ENCODE measurements around the gene ORMDL1.

The ORMDL1 gene, protein sequence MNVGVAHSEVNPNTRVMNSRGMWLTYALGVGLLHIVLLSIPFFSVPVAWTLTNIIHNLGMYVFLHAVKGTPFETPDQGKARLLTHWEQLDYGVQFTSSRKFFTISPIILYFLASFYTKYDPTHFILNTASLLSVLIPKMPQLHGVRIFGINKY

DNA sequence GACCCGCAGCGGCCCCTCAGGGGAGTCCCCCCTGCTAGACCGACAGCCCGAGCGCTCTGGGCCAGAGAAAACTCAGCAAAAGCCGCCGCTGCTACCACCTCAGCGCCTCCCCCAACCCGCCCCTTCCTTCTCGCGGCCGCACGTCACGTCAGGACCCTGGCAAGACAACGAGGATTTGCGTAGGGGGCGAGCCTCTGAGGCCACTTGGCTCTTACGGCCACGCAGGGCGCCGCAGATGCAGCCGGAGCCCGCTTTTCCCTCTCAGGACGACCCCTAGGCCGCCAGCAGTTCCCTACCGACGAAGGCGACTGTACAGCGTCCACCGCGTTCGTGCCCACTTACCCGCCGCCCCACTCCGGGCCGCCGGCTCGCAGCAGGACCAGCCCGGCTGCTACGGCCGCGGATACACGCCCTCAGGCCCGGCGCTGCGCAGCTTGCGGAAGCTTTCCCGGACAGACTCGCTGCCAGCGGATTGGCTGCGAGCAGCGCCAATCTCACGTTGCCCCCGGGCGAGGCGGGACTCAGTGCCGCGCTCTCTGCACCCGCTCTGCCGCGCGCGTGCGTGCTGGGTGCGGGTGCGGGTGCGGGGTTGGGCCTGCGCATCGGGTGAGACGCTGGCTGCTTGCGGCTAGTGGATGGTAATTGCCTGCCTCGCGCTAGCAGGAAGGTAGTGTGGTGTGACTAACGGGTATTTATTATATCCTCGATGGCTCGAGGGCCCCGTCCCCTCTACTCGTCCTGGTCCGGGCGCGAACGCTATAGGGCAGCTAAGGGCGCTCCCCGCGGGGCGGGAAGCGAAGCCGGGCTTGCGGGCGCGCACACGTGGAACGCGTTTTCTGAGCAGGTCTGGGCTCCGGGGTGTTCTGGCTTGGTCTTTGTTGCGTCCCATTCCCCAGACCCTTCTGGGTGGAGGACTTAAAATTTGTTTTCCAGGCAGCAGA is at the start of gene ORMDL1, which contains the start of gene PMS1:
Gene ORMDL1 (minus strand): TSS at position 413 of the 941 bp plus-strand sequence. CDS start 1,744 bp downstream, outside the sequence.
Gene PMS1 (plus strand): TSS at position 524 of the 941 bp plus-strand sequence. CDS start 7,360 bp downstream, outside the sequence.
- DNase-seq (ENCODE audit: low read depth in 4 of 4, low spot score in 1 of 4) = peak; percentile 81 to 91 (median 88)

DNA sequence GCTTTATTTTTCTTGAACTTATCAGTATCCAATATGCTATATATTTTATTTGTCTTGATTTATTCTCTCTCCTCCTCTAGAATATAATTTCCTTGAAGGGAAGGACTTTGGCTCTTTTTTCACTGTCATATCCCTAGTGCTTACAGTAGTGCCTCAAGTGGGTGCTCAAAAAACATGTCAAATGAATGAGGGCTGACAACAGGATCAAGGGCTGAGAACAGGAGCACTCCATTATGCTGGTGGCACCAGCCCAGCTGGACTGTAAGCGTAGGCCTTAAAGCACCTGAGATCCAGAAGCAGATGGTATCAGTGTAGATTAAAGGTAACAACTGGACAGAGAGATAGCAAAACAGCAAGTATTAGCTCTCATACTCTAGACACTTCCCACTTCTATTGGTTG is 46.4 kb upstream of the ORMDL1 start:
- DNase-seq (ENCODE audit: low read depth in 4 of 4, low spot score in 1 of 4) = no peak

DNA sequence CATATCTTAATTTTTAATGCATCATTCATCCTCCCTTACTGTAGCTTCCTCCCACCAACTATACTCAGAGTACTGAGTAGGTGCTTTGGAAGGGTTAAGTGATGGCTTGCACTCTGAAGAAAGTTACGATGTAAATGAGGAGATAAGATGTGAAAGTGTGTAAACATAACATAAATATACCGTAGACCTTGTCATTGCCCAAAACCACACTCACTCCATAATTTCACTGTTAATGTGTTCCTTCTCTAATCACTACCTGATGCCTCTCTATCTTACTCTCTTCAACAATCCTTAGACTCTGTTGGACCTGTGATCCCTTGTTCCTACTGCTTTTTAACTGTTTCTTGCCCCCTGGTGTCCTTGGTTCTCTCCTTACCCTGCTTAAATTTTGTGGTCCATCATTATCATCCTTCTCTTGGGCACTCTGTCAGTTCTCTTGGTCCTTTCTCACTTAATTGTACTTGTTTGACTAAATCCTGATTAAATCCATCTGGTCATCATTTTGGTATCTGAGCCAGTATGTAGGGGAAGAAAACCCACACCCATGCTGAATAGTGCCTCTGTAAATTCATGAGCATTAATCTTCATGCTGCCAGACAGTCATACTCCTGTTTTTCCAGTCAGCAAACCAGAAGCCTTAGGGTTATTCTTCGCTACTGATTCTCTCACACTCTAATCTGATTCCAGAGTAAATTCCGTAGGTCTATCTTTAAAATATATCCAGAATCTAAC is 45.1 kb upstream of the ORMDL1 start:
- DNase-seq (ENCODE audit: low read depth in 4 of 4, low spot score in 1 of 4) = no peak

DNA sequence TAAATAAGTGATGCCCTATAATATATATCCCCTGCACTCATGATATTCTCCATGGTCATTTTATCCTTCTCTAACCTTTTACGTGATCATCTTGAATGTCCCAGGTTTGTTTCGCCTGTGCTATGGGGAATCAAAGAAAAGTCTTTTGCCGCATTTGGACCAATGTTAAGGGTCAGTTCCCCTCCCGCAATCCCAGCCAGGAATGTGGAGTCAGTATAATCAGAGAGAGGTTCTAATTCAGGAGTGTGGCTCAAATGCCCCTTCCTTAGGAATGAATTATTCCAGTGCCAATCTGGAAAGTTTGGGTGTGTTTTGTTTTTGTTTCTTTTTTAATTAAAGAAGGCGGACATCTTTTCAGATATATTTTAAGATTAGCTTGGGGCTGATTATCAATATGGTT is 41.9 kb upstream of the ORMDL1 start:
- DNase-seq (ENCODE audit: low read depth in 4 of 4, low spot score in 1 of 4) = no peak

DNA sequence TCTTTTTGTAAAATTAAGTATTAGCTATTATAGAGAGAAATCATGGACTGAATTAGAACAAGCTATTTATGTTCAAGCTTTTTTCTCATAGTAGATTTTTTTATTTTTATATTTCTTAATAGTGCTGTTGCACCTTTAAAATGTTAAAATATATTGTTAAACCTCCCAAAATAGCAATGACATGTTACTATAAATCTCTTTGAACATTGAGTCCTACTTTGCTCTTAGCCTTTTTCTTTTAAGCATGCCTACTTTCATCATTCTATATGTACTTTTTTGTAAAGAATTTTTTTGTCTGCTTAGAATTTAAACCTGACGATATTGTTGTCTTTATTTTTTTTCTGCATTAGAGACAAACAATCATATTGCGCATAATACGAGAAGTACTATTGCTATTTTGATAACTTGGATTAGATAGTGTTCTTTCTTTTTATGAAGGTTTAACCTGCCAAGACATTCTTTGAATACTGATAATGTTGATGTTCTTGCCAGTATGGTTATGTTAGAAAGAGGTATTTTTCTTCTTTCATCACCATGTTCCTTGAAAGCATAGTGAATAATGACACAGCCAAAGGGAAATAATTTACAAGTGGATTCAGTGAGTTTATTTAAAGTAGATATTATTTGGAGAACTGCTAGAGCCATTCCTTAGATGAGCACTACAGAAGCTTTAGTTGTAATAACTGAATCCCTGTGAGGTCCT is 40.7 kb upstream of the ORMDL1 start:
- no peak for DNase-seq (ENCODE audit: low read depth in 4 of 4, low spot score in 1 of 4)

DNA sequence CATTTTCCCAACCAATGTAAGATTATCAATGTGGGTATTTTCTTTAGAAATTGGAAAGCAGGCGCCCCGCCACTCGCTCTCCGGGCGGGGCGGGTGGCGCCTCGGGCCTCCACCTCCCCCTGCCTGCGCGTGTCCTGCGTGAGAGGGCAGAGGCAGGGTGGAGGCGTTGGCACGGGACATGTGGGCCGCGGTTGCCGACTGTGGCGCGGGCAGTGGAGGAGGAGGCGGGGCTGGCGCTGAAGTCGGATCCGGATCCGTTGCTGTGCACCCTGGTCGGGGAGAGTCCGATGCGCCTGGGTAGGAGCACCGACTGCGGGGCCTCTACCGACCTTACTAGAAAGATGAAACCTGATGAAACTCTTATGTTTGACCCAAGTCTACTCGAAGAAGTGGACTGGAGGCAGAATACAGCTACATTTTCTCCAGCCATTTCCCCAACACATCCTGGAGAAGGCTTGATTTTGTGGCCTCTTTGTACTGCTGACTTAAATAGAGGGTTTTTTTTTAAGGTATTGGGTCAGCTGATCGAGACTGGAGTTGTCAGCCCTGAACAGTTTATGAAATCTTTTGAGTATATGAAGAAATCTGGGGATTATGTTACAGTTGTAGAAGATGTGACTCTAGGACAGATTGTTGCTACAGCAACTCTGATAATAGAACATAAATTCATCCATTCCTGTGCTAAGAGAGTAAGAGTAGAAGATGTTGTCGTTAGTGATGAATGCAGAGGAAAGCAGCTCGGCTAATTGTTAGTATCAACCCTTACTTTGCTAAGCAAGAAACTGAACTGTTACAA is 38.0 kb upstream of the ORMDL1 start:
- no peak for DNase-seq (ENCODE audit: low read depth in 4 of 4, low spot score in 1 of 4)

DNA sequence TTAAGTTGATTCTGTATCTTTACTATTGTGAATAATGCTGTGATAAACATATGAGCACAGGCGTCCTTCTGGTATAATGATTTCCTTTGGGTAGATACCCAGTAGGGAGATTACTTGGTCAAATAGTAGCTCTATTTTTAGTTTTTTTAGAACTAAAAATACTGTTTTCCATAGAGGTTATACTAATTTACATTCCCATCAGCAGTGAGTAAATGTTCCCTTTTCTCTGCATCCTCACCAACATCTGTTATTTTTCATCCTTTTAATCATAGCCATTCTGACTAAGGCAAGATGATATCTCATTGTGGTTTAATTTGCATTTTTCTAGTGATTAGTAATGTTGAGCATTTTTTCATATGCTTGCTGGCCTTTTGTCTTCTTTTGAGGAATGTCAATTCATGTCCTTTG is 35.2 kb upstream of the ORMDL1 start:
- no peak for DNase-seq (ENCODE audit: low read depth in 4 of 4, low spot score in 1 of 4)

DNA sequence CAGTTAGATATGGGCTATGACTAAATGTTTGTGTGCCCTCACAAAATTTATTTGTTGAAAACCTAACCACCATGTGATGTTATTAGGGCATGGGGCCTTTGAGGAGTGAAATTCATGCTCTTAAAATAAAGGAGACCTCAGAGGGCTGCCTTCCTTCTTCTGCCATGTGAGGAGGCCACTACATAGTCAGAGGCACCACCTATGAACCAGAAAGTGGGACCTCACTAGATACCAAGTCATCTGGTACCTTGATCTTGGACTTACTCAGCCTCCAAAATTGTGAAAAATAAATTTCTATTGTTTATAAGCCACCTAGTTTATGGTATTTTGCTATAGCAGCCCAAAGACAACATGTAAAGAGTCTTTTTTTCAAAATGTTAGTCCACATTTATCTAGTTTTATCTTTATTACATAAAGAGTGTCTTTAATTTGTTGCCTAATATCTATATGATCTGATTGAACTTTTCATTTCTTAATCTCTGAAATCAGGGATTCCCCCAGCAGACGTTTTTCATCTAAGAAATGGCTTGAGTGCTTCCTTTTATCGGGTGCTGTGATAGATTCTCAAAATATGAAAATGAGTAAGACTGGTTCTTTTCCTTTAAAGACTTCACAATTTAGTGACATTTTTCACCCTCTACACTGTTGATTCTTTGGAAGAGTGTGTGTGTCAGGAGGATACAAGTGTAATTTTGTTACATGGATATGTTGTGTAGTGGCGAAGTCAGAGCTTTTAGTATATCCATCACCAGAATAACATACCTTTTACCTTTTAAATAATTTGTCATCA is 34.3 kb upstream of the ORMDL1 start:
- DNase-seq (ENCODE audit: low read depth in 4 of 4, low spot score in 1 of 4) = no peak

DNA sequence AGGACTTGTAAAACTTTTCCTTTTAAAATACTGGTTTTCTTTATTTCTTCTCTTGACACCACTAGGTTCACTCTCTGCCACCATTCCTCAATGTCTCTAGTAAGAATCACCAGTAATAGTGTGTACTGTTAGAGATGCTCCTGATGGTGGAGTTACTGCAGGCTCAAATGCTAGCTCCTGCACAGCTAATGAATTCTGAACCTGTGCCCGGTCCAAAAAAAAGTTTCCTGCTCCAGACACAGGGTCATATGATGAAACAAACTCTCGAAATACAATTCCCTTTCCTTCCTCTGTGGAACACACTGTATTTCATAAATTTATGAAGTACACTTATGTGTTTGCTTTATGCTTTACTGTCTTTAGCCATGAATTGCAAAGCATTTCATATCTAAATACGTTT is 19.3 kb upstream of the ORMDL1 start:
- no peak for DNase-seq (ENCODE audit: low read depth in 4 of 4, low spot score in 1 of 4)

DNA sequence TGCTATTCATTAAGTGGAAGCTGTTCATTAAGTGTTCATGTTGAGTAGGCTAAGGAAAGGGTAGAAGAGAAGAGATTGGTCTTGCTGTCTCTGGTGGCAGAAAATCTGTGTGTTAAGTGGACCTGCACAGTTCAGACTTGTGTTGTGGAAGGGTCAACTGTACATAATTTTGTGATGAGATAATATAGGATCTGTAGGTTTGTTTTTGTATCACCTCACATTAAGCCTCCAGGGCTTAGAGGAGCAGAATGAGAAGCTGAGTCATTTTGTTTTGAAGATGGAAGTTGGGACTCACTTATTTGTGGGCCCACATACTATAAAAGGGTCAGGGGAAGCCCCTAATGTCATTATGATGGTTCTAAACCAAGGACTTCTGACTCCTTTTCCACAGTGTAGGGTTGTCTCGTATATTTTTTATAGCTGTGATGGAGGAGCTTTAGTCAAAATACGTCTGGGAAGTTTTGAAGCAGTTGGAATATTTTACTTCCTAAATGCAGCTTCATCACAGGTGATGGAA is 18.3 kb upstream of the ORMDL1 start:
- DNase-seq (ENCODE audit: low read depth in 4 of 4, low spot score in 1 of 4) = no peak

DNA sequence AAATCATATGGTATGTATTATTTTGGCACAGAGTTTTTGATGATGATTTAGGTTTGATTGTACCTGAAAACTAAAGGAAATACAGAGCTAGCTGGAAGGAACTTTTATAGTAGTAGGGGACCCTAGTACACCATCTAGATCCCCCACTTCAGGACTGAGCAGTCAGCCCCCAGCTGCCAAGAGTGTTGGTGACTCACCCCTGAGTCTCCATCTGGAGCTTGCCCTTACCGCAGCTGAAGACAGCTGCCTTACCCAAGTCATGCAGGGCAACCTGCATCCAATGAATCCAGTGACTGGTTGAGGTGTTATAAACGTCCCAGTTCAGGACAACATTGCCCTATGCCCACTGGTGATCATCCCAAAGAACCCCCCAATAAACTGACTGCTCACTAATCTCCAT is 15.4 kb upstream of the ORMDL1 start:
- DNase-seq (ENCODE audit: low read depth in 4 of 4, low spot score in 1 of 4) = no peak

DNA sequence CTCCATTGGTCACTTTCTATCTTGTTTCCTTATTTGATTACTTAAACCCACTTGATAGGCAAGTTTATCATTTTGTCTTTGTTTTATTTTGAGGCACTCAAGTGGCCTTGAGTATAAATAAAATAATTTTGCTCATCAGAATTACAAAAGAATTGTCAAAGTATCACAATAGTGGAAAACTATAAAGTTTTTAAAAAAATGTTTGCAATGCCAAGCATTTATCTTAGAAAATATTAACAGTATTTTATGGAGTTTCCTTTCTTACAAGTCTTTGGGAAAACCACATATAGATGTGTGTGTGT is 14.8 kb upstream of the ORMDL1 start:
- DNase-seq (ENCODE audit: low read depth in 4 of 4, low spot score in 1 of 4) = no peak

DNA sequence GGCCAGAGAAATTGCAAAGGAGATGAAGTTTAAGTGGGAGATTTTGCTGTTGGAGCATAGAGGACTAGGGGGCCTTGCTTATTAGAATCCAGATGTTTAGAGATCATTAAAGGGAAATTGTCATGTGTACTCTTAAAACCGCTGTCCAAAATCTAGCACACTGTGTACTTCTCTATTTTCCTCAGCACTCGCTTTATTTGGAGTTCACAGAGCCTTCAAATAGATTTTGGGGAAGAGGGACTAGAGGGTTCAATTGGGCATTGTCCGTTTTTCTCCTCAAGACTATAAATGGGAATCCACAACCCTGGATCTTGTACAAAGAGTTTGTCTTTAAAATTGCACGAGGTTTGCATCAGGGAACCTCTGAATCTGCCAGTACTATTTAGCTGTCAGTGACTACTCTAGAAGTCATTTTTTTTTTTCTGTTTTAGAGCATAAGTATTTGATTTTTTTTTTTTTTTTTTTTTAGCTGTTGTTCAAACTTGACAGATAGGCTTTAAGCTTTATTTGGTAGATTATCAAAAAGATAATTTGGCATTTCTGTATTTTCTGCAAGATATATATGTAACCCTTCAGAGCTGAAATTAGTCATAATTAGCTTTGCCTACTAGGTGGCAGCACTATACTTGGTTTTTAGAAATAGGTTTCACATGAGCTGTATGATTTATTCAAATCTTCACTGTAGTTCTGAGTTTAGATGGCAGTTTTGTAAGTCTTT is 14.3 kb upstream of the ORMDL1 start:
- no peak for DNase-seq (ENCODE audit: low read depth in 4 of 4, low spot score in 1 of 4)

DNA sequence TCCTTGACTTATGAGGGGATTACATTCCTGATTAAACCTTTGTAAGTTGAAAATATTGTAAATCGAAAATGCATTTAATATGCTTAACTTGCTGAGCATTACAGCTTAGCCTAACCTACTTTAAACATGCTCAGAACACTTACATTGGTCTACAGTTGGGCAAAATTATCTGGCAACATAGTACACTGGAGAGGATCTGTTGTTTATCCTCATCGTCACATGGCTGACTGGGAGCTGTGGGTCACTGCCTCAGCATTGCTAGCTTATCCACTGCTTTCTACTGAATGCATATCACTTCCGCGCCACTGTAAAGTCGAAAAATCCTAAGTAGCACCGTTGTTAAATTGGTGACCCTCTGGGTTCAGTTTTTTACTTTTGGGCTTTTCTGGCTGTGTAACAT is 13.8 kb upstream of the ORMDL1 start:
- DNase-seq (ENCODE audit: low read depth in 4 of 4, low spot score in 1 of 4) = no peak

DNA sequence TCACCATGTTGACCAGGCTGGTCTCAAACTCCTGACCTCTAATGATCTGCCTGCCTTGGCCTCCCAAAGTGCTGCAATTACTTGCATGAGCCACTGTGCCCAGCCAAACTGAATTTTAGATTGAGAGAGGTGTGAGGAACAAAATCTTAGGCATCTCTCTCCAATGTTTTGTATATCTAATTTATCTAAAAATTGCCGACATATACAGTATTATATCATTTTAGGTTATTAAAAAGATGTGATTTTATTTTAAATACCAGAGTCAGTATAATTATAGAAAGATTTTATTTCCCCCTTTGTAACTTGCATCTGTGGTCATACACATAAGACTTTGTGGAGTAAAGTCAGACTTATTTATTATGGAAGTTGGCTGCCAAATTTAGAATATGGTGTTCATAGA is 10.2 kb upstream of the ORMDL1 start:
- no peak for DNase-seq (ENCODE audit: low read depth in 4 of 4, low spot score in 1 of 4)

DNA sequence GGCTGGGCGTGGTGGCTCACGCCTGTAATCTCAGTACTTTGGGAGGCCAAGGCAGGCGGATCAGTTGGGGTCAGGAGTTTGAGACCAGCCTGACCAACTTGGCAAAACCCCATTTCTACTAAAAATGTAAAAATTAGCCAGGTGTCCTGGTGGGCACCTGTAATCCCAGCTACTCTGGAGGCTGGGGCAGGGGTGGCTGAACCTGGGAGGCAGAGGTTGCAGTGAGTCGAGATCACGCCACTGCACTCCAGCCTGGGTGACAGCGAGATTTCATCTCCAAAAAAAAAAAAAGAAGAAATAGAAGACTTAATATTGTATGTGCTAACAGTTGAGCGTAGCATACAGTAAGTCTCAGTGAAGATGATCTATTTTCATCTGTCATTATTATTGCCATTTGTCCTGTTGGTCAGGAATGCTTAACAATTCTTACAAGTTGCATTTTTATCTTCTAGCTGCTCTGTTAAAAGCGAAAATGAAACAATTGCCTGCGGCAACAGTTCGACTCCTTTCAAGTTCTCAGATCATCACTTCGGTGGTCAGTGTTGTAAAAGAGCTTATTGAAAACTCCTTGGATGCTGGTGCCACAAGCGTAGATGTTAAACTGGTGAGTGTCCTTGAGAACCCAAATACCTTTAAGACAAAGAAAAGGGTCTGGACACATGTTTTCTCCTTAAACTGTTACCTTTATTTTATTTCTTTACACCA is 7.4 kb upstream of the ORMDL1 start:
- DNase-seq (ENCODE audit: low read depth in 4 of 4, low spot score in 1 of 4) = no peak

DNA sequence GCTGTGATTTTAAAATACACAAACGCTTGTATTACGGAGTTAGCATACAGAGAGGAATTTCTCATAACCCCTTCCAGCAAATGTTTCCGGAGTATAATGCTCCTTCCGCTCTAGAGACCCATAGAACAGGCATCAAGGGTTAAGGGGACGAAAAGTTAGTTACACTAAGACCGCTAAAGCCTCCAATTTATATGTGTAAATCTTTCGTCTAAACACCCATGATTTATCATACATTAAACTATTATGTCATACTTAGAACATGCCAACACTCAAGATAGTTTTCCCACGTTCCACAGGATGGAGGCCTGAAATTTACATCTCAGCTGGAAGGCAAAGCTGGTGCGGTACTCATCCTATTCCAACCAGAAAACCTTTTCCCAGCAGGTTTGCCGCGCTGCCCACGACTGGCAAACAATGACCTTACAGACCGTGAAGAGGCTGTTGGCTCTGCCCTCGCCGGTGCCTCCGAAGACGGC is 650 bp downstream of the ORMDL1 start:
- no peak for DNase-seq (ENCODE audit: low read depth in 4 of 4, low spot score in 1 of 4)

DNA sequence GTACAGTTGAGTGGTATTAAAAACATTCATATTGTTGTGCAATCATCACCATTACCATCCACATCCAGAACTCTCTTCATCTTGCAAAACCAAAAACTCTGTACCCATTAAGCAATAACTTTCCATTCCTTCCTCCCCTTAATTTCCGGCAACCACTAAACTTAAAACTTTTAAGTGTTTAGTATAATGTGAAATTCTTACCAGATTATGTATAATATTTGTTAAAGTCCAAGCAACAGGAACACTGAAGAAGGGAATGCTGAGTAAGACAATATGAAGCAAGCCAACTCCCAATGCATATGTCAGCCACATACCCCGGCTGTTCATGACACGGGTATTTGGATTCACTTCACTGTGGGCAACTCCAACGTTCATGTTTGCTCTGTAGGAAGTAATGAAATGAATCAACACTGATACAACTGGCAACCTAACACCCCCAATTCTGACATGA is 1.9 kb downstream of the ORMDL1 start:
- DNase-seq (ENCODE audit: low read depth in 4 of 4, low spot score in 1 of 4) = no peak

Measured in stimulated activated CD4-positive, alpha-beta T cell treated with anti-CD3 and anti-CD28 coated beads, Interleukin-1b, Interleukin-23, amount 100 ng/mL, for 24 hours (primary cell).